ENCODE results near the gene MRGPRF. TPM values are rescaled to one million over a fixed set of nuclear protein-coding genes. Genes with fewer than 3 reads are reported as not detected.
A peak's percentile ranks its signal among the peaks of the same experiment; 100 is the strongest.

Gene MRGPRF
- total and polyA plus RNA-seq, 9 donors: 10.2 to 27.2 (median 20.0) TPM

GRCh38 chr11:69010964-69011623 lies 2.0 kb downstream of the MRGPRF start:
- 6% methylated on average over 42 of the region's 43 CpGs for WGBS (ENCODE audit: insufficient coverage)
- Histone ChIP-seq H3K27ac (ENCODE audit: low read length) (peak overlapping the region; percentile 95), H3K36me3 (ENCODE audit: control insufficient read depth, insufficient read depth, low read length) (peaks cover 16% of the 10 kb centered on the region), H3K27me3 (ENCODE audit: control insufficient read depth, insufficient read depth, low read length) (peaks cover 43% of the 10 kb centered on the region), H3K9me3 (replicated peaks; ENCODE audit: control insufficient read depth, low read depth, low read length) (no peaks in the 10 kb centered on the region), H3K4me3 (ENCODE audit: low read length) (peak overlapping the region; percentile 67), H3K4me1 (ENCODE audit: control insufficient read depth, insufficient read depth, low read length) (peaks cover 76% of the 10 kb centered on the region)
- peak; percentile 91 for DNase-seq

- Histone ChIP-seq H3K4me3 (ENCODE audit: low read length) (peak overlapping the region; percentile 48), H3K27ac (ENCODE audit: low read length) (peak overlapping the region; percentile 73), H3K4me1 (ENCODE audit: control insufficient read depth, insufficient read depth, low read length) (peaks cover 79% of the 10 kb centered on the region), H3K9me3 (replicated peaks; ENCODE audit: control insufficient read depth, low read depth, low read length) (no peaks in the 10 kb centered on the region), H3K36me3 (ENCODE audit: control insufficient read depth, insufficient read depth, low read length) (peaks cover 18% of the 10 kb centered on the region), H3K27me3 (ENCODE audit: control insufficient read depth, insufficient read depth, low read length) (peaks cover 41% of the 10 kb centered on the region)
- no peak for DNase-seq
- WGBS (ENCODE audit: insufficient coverage): 41% methylated on average over 3 of the region's 9 CpGs
These were observed 2.6 kb downstream of the MRGPRF start for GRCh38 chr11:69010361-69010891.

- peaks cover 71% of the 10 kb centered on the region for H3K4me1 ChIP-seq (ENCODE audit: control insufficient read depth, insufficient read depth, low read length)
- WGBS (ENCODE audit: insufficient coverage): 69% methylated on average over 6 of the region's 16 CpGs
- H3K27me3 ChIP-seq (ENCODE audit: control insufficient read depth, insufficient read depth, low read length): peaks cover 40% of the 10 kb centered on the region
These were observed 3.4 kb downstream of the MRGPRF start for GRCh38 chr11:69009441-69010211.

GRCh38 chr11:69008737-69009440 lies 4.2 kb downstream of the MRGPRF start:
- H3K27ac ChIP-seq (ENCODE audit: low read length): peak overlapping the region; percentile 69
- H3K9me3 ChIP-seq (replicated peaks; ENCODE audit: control insufficient read depth, low read depth, low read length): no peaks in the 10 kb centered on the region
- 49% methylated on average over 13 of the region's 17 CpGs for WGBS (ENCODE audit: insufficient coverage)
- peaks cover 32% of the 10 kb centered on the region for H3K27me3 ChIP-seq (ENCODE audit: control insufficient read depth, insufficient read depth, low read length)
- peaks cover 32% of the 10 kb centered on the region for H3K36me3 ChIP-seq (ENCODE audit: control insufficient read depth, insufficient read depth, low read length)
- peak; percentile 88 for DNase-seq
- no peak overlapping the region for H3K4me3 ChIP-seq (ENCODE audit: low read length)
- H3K4me1 ChIP-seq (ENCODE audit: control insufficient read depth, insufficient read depth, low read length): peaks cover 64% of the 10 kb centered on the region

More at GRCh38 chr11:69009441-69010211, 3.4 kb downstream of the MRGPRF start:
- Histone ChIP-seq H3K36me3 (ENCODE audit: control insufficient read depth, insufficient read depth, low read length) (peaks cover 26% of the 10 kb centered on the region), H3K27ac (ENCODE audit: low read length) (peak overlapping the region; percentile 69), H3K9me3 (replicated peaks; ENCODE audit: control insufficient read depth, low read depth, low read length) (no peaks in the 10 kb centered on the region), H3K4me3 (ENCODE audit: low read length) (no peak overlapping the region)
- no peak for DNase-seq

GRCh38 chr11:69007975-69008381 lies 5.1 kb downstream of the MRGPRF start:
- Histone ChIP-seq H3K4me1 (ENCODE audit: control insufficient read depth, insufficient read depth, low read length) (peaks cover 57% of the 10 kb centered on the region), H3K27me3 (ENCODE audit: control insufficient read depth, insufficient read depth, low read length) (peaks cover 24% of the 10 kb centered on the region), H3K36me3 (ENCODE audit: control insufficient read depth, insufficient read depth, low read length) (peaks cover 37% of the 10 kb centered on the region), H3K27ac (ENCODE audit: low read length) (peak overlapping the region; percentile 69), H3K9me3 (replicated peaks; ENCODE audit: control insufficient read depth, low read depth, low read length) (no peaks in the 10 kb centered on the region), H3K4me3 (ENCODE audit: low read length) (no peak overlapping the region)
- DNase-seq: no peak
- WGBS (ENCODE audit: insufficient coverage): 37% methylated on average over 3 of the region's 8 CpGs

- no peak overlapping the region for H3K27ac ChIP-seq (ENCODE audit: low read length)
- H3K36me3 ChIP-seq (ENCODE audit: control insufficient read depth, insufficient read depth, low read length): peaks cover 37% of the 10 kb centered on the region
- H3K9me3 ChIP-seq (replicated peaks; ENCODE audit: control insufficient read depth, low read depth, low read length): no peaks in the 10 kb centered on the region
- 91% methylated on average over 11 of the region's 12 CpGs for WGBS (ENCODE audit: insufficient coverage)
- H3K27me3 ChIP-seq (ENCODE audit: control insufficient read depth, insufficient read depth, low read length): peaks cover 16% of the 10 kb centered on the region
- no peak overlapping the region for H3K4me3 ChIP-seq (ENCODE audit: low read length)
- no peak for DNase-seq
- H3K4me1 ChIP-seq (ENCODE audit: control insufficient read depth, insufficient read depth, low read length): peaks cover 58% of the 10 kb centered on the region
These were observed 6.2 kb downstream of the MRGPRF start for GRCh38 chr11:69006816-69007215.

- WGBS (ENCODE audit: insufficient coverage): 88% methylated on average over 40 of the region's 48 CpGs
- Histone ChIP-seq H3K4me3 (ENCODE audit: low read length) (no peak overlapping the region), H3K27me3 (ENCODE audit: control insufficient read depth, insufficient read depth, low read length) (peaks cover 8% of the 10 kb centered on the region), H3K4me1 (ENCODE audit: control insufficient read depth, insufficient read depth, low read length) (peaks cover 60% of the 10 kb centered on the region), H3K9me3 (replicated peaks; ENCODE audit: control insufficient read depth, low read depth, low read length) (no peaks in the 10 kb centered on the region), H3K36me3 (ENCODE audit: control insufficient read depth, insufficient read depth, low read length) (peaks cover 37% of the 10 kb centered on the region), H3K27ac (ENCODE audit: low read length) (no peak overlapping the region)
- DNase-seq: no peak
These were observed 7.2 kb downstream of the MRGPRF start for GRCh38 chr11:69005631-69006368.

- Histone ChIP-seq H3K4me3 (ENCODE audit: low read length) (no peak overlapping the region), H3K4me1 (ENCODE audit: control insufficient read depth, insufficient read depth, low read length) (peaks cover 60% of the 10 kb centered on the region), H3K27me3 (ENCODE audit: control insufficient read depth, insufficient read depth, low read length) (peaks cover 8% of the 10 kb centered on the region), H3K27ac (ENCODE audit: low read length) (no peak overlapping the region), H3K36me3 (ENCODE audit: control insufficient read depth, insufficient read depth, low read length) (peaks cover 37% of the 10 kb centered on the region), H3K9me3 (replicated peaks; ENCODE audit: control insufficient read depth, low read depth, low read length) (no peaks in the 10 kb centered on the region)
- DNase-seq: no peak
- WGBS (ENCODE audit: insufficient coverage): 91% methylated on average over 27 of the region's 27 CpGs
These were observed 7.8 kb downstream of the MRGPRF start for GRCh38 chr11:69005183-69005630.

- 77% methylated on average over 10 of the region's 13 CpGs for WGBS (ENCODE audit: insufficient coverage)
- no peak for DNase-seq
- no peak overlapping the region for H3K4me3 ChIP-seq (ENCODE audit: low read length)
- peaks cover 4% of the 10 kb centered on the region for H3K27me3 ChIP-seq (ENCODE audit: control insufficient read depth, insufficient read depth, low read length)
- H3K27ac ChIP-seq (ENCODE audit: low read length): no peak overlapping the region
- H3K4me1 ChIP-seq (ENCODE audit: control insufficient read depth, insufficient read depth, low read length): peaks cover 59% of the 10 kb centered on the region
- H3K36me3 ChIP-seq (ENCODE audit: control insufficient read depth, insufficient read depth, low read length): peaks cover 37% of the 10 kb centered on the region
- H3K9me3 ChIP-seq (replicated peaks; ENCODE audit: control insufficient read depth, low read depth, low read length): no peaks in the 10 kb centered on the region
These were observed 8.4 kb downstream of the MRGPRF start for GRCh38 chr11:69004411-69005182.
